Posterior cingulate gyrus (tissue), 11 donors: ENCODE results near the gene PCIF1.
A peak's percentile ranks its signal among the peaks of the same experiment; 100 is the strongest.
"Not testable (repeated sequence)": the region's sequence is repeated elsewhere in the genome, so short reads cannot be mapped to it uniquely, and the experiment has no call there.

Source experiments
- DNase-seq, 10 donors: peaks; one replicate each; pipeline versions ENCODE4 v3.0.0 to v3.0.0-alpha.2; 2020 to 2021; ENCODE audit warnings: mixed read lengths in 3 of 10
- intact Hi-C: fragments of 100-400 bp; cut with DNase I; formaldehyde crosslinking; loops from one replicate; pipeline ENCODE4 v1.15.1; 2023

PCIF1 gene

GRCh38 chr20:45901332-45901731 is 33.2 kb upstream of the PCIF1 start:
- DNase-seq: peak in 2 of 10 donors; percentile 10 to 59
- intact Hi-C loops: not testable (repeated sequence)

- DNase-seq: peak in 1 of 10 donors; percentile 60
- intact Hi-C loops: no loop called here
These were observed 32.2 kb upstream of the PCIF1 start for GRCh38 chr20:45902199-45902701.

- intact Hi-C loops: no loop called here
These were observed 29.6 kb upstream of the PCIF1 start for GRCh38 chr20:45904583-45905504.

GRCh38 chr20:45905505-45906079 is 28.9 kb upstream of the PCIF1 start:
- intact Hi-C loops: no loop called here
- peak in 1 of 10 donors; percentile 9 for DNase-seq

More at GRCh38 chr20:45904583-45905504, 29.6 kb upstream of the PCIF1 start:
- peak in 2 of 10 donors; percentile 49 to 63 for DNase-seq

GRCh38 chr20:45907219-45907948 is 27.1 kb upstream of the PCIF1 start:
- intact Hi-C loops: no loop called here

GRCh38 chr20:45908084-45908483 is 26.4 kb upstream of the PCIF1 start:
- intact Hi-C loops: no loop called here
- no peak for DNase-seq

More at GRCh38 chr20:45907219-45907948, 27.1 kb upstream of the PCIF1 start:
- DNase-seq: peak in 1 of 10 donors; percentile 78

- intact Hi-C loops: no loop called here
- peak in 1 of 10 donors; percentile 77 for DNase-seq
These were observed 25.1 kb upstream of the PCIF1 start for GRCh38 chr20:45909336-45909808.

- intact Hi-C loops: no loop called here
- DNase-seq: peak in 1 of 10 donors; percentile 39
These were observed 24.4 kb upstream of the PCIF1 start for GRCh38 chr20:45909817-45910669.

- intact Hi-C loops: no loop called here
- DNase-seq: peak; percentile 57 to 97 (median 84)
These were observed 23.6 kb upstream of the PCIF1 start for GRCh38 chr20:45910670-45911485.

- intact Hi-C loops: no loop called here
- peak; percentile 29 to 92 (median 62) for DNase-seq
These were observed 22.8 kb upstream of the PCIF1 start, which contains the start of gene PLTP for GRCh38 chr20:45911486-45912343. Gene PLTP, minus strand, starts transcription at chr20:45912155. Its CDS starts 703 bp downstream, at chr20:45911452.

- peak in 1 of 10 donors; percentile 2 for DNase-seq
- intact Hi-C loops: no loop called here
These were observed 22.2 kb upstream of the PCIF1 start for GRCh38 chr20:45912344-45912682.

GRCh38 chr20:45913116-45913515 is 21.4 kb upstream of the PCIF1 start:
- intact Hi-C loops: no loop called here
- DNase-seq: no peak

GRCh38 chr20:45917790-45918141 is 16.7 kb upstream of the PCIF1 start:
- intact Hi-C loops: no loop called here
- DNase-seq: peak in 5 of 10 donors; percentile 39 to 90 (median 80)

- intact Hi-C loops: no loop called here
- DNase-seq: peak in 2 of 10 donors; percentile 12 to 64
These were observed 16.2 kb upstream of the PCIF1 start for GRCh38 chr20:45918182-45918737.

- peak in 1 of 10 donors; percentile 22 for DNase-seq
- intact Hi-C loops: no loop called here
These were observed 15.5 kb upstream of the PCIF1 start for GRCh38 chr20:45918779-45919537.

- DNase-seq: peak in 1 of 10 donors; percentile 51
- intact Hi-C loops: no loop called here
These were observed 14.7 kb upstream of the PCIF1 start for GRCh38 chr20:45919542-45920399.
